ENCODE measurements around the gene PLCB3.
A peak's percentile ranks its signal among the peaks of the same experiment; 100 is the strongest.

PLCB3 gene

DNA sequence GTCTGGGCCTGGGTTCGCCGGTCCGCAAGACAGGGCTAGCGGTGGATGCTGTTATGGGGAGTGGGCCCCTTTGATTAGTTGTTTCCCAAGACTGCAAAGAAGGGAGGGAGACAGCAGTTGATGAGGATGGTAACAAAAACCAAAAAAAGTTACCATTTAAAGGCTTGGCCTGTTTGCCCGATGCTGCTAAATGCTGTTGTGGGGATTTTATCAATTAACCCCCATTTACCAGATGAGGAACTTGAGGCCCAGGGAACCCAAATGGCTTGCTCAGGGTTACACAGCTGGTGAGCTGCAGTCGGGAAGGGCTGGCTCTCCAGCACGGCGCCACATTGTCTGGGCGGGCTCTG lies 28.7 kb upstream of the PLCB3 start:
- no peak for DNase-seq (ENCODE audit: low read depth)

DNA sequence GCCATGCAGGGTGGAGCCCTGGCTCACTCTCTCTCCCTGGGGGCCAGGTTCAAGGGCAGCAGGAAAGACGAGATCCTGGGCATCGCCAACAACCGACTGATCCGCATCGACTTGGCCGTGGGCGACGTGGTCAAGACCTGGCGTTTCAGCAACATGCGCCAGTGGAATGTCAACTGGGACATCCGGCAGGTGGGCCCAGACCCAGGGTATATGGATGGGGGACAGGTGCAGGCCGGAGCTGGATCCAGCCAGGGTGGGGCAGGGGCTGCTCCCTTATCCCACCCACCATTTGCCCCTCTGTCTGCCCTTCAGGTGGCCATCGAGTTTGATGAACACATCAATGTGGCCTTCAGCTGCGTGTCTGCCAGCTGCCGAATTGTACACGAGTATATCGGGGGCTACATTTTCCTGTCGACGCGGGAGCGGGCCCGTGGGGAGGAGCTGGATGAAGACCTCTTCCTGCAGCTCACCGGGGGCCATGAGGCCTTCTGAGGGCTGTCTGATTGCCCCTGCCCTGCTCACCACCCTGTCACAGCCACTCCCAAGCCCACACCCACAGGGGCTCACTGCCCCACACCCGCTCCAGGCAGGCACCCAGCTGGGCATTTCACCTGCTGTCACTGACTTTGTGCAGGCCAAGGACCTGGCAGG lies 28.2 kb upstream of the PLCB3 start:
- DNase-seq (ENCODE audit: low read depth) = no peak

DNA sequence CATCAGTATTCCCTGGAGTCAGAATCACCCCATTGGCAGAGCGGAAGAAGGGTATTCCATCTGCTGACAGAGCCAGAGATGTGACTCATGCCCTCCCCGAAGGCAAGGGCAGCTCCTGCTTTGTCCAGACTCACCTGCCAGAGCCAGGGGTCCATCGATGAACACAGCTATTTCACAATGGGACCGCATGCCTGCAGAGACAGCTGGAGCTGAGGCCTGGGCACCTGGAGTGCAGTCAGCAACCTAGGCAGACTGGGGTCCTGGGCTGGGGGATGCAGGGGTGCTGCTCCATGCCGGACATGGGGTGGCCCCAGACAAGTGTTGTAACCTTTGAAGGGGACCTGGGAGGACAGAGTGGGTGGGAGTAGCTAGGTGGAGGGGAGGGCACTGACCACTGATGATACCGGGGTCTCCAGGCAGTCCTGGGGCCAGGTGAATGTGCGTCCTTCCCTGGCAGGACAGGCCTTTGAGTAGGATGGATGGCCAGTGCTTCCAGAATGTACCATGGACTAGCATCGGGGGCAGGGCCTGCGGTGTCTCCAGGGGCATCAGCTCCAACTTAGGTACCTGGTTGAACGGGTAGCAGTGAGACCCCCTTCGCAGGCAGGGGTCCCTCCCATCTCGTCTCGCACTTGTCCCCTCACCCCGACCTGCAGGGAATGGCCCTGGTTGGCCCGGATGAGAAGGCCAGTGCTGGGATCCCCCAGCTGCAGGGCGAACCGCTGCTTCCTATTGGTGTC lies 27.0 kb upstream of the PLCB3 start:
- no peak for DNase-seq (ENCODE audit: low read depth)

DNA sequence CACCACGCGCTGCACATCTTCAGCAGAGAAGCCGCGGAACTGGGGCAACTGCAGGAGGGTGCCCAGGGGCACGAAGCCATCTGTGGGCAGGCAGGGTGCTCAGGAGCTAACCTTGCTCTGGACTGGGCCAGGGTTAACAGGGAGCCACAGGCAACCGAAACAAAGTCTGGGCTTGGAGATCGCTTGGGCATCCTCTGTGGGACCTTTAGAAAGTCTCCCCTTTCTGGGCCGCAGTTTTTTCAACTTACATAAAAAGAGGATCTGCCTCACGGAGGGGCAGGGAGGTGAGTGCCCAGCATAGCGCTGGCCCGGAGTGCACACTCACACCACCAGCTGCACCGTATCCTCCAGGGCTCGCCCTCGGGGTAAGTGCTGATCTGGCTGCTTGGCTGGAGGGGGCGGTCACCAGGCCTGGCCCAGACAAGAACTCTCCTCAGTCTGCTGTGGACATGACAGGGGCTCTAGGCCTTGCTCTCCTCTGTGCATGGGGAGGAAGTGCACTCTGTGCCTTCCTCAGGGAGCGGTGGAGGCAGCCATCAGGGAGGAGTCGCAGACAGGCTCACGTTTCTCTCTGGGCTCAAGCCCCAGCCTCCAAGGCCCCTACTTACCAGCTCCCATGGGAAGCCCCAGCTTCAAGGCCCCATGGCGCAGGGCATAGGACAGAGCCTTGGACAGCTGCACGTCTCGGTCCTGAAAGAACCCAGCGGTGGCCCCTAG lies 26.3 kb upstream of the PLCB3 start:
- no peak for DNase-seq (ENCODE audit: low read depth)

DNA sequence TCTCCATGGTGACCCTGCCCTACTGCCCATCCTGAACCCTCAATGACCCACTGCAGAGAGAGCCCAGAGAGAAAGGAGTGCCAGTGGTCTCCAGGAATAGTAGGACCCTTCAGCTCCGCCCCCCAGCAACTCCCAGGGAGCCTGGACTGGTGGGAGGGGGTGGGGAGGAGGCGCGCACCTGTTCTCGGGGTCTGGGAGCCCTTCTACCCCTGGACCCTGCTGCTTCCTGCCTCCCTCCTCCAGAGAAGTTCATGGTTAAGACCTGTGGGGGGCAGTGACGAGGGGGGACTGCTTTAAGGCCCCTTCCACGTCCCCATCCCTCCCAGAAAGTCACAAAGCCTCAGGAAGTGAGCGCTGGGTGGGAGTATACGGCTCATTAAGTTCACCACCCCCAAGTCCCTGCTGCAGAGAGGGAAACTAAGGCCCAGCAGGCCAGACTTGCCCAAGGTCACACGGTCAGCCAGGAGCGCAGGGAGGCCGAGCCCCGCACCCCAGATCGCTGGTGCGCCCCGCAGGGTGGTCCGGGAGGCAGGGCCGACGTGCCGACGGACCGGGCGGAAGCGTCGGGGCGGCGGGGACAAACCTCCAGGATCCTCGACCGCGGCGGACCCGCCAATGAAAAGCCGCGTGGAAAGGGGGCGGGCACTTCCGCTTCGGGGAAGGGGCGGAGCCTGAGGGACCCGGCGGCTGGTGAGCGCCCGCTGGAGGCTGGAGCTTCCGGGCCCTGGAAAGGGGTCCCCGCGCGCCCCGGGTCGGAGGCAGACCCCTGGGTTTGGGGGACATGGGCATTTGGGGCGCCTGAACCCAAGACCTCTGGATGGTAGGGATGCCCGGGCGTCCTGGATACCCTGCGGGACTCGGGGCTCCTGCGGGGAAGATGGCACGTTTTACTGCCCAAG lies 25.5 kb upstream of the PLCB3 start, which contains the start of the genes NUDT22 and TRPT1:
NUDT22 (plus strand) TSS at position 667 of the 899 bp plus-strand sequence. CDS start 379 bp downstream, outside the sequence.
TRPT1 (minus strand) TSS at position 579 of the 899 bp plus-strand sequence; CDS start at position 253, 326 bp downstream.
- DNase-seq (ENCODE audit: low read depth) = peak; percentile 85

DNA sequence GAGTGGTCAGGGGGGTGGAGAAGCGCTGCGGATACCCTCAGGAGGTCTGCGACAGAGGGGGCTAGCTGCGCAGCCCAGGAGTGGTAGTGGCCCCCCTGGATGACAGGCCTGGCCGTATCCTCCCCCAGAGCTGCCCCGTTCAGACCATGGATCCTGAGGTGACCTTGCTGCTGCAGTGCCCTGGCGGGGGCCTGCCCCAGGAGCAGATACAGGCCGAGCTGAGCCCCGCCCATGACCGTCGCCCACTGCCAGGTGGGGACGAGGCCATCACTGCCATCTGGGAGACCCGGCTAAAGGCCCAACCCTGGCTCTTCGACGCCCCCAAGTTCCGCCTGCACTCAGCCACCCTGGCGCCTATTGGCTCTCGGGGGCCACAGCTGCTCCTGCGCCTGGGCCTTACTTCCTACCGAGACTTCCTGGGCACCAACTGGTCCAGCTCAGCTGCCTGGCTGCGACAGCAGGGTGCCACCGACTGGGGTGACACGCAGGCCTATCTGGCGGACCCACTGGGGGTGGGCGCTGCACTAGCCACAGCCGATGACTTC lies 24.8 kb upstream of the PLCB3 start:
- DNase-seq (ENCODE audit: low read depth) = no peak

DNA sequence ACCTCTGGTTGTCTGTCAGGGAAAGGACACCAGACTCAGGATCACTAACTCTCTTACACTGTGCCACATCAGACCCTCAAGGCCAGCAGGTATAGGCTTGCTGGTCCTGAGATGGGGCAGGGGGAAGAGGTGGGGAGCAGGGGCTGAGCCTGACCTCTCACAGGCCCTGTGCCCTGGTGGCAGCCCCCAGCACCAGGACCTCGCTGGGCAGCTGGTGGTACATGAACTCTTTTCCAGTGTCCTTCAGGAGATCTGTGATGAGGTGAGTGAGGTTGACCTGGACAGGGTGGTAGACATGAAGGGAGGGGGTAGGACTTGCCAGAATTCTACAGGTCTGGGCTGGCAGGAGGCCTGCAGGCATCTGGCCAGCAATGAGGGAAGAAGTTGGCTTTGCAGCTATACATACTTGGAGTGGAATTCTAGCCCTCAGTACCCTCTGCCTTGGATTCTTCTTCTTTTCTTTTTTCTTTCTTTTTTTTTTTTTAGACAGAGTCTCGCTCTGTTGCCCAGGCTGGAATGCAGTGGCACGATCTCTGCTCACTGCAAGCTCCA lies 23.8 kb upstream of the PLCB3 start:
- no peak for DNase-seq (ENCODE audit: low read depth)

DNA sequence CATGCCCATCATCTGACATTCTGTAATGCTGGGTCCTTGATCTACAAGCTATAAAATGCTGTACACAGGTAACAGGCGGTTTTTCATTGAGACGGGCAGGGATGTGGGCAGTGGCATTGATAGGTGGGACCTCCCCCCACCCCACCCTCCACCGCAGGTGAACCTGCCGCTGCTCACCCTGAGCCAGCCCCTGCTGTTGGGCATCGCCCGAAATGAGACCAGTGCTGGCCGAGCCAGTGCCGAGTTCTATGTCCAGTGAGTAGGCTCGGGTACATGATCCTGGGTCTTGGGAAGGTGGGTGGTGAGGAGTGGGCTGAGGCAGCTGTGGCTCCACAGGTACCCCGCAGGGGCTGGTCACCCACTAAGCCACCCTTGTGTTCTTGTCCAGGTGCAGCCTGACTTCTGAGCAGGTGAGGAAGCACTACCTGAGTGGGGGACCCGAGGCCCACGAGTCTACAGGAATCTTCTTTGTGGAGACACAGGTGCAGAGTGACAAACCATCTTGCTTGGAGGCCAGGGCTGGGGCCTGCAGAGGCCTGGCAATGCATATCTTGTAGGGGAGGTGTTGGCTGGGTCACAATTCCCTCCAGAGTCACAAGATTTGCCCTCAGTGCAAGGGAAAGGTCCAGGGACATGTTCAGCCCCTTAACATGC lies 22.1 kb upstream of the PLCB3 start:
- no peak for DNase-seq (ENCODE audit: low read depth)

DNA sequence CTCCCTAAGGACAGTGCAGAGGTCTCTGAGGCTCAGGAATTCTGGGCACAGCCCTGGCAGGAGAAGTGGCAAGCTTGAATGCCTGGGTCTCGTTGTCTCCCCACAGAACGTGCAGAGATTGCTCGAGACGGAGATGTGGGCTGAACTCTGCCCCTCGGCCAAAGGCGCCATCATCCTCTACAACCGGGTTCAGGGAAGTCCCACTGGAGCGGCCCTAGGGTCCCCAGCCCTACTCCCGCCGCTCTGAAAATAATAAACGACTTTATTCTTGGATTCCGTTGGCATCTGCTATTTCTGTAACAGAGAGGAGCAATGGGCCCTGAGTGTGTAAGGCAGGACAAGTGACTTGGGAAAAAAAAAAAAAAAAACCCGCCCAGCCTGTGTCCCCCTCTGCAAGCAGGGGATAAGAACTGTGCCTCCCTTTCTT lies 21.6 kb upstream of the PLCB3 start:
- no peak for DNase-seq (ENCODE audit: low read depth)

DNA sequence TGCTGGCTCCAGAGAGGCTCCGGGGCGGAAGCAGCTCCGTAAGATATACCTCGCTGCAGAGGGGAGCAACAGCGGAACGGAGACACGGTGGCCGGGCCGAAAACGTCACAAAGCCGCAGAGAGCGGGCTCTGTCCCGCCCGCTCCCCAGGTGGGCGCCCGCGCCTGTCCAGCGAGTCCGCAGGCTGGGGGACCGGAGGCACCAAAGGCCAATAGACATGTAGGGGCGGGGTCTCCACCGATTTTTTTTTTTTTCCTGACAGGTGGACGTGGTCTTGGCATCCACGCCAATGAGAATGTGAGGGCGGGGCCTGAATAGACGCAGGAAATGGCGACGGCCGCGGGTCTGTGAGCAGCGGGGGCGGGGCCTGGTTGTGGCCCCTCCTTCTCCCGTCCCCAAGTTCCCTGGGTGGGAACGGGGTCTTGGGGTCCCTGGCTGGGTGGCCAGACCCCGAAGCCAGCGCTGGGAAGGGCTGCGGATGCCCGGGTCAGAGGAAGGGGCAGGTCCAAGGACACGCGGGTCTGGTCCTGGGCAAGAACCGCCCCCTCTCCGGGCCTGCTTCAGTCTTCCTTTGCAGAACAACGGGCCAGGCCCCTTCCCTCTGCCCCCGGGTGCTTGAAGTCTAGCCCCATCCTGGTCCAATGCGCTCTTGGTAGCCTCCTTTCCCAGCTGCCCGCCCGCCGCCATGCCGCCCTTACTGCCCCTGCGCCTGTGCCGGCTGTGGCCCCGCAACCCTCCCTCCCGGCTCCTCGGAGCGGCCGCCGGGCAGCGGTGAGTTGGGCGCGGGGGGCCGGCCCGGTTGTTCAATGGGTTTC lies 21.0 kb upstream of the PLCB3 start, which contains the start of gene DNAJC4:
DNAJC4 (plus strand) TSS at position 378 of the 814 bp plus-strand sequence; CDS start at position 685, 307 bp downstream.
- peak; percentile 77 for DNase-seq (ENCODE audit: low read depth)

DNA sequence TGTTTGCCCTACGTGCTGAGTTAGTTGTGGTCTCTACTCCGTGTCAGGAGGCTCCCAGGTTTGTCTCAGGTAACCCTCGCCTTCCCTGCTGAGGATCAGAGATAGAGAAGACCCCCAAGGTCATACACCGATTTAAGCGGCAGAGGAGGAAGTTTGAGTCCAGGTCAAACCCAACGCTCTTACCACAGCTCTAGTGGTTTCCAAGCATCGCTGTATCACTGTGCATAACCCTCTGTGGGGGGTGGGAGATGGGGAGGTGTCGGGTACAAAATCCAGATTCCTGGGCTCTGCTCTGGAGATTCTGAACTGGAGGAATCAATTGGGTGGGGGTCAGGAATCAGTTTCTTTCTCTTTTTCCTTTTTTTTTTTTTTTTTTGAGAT lies 20.4 kb upstream of the PLCB3 start:
- DNase-seq (ENCODE audit: low read depth) = no peak

DNA sequence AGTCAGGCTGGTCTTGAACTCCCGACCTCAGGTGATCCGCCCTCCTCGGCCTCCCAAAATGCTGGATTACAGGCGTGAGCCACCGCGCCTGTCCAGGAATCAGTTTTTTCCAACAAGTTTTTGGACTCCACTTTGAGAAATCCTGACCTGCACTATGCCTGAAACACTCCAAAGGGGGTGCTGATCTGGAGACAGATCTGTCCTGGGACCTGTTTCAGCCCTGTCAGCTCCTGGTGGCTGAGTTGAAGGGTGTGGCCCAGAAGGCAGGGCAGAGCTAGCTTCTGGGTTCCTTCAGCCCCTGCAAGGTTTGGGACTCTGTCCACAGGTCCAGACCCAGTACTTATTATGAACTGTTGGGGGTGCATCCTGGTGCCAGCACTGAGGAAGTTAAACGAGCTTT lies 19.8 kb upstream of the PLCB3 start:
- no peak for DNase-seq (ENCODE audit: low read depth)

DNA sequence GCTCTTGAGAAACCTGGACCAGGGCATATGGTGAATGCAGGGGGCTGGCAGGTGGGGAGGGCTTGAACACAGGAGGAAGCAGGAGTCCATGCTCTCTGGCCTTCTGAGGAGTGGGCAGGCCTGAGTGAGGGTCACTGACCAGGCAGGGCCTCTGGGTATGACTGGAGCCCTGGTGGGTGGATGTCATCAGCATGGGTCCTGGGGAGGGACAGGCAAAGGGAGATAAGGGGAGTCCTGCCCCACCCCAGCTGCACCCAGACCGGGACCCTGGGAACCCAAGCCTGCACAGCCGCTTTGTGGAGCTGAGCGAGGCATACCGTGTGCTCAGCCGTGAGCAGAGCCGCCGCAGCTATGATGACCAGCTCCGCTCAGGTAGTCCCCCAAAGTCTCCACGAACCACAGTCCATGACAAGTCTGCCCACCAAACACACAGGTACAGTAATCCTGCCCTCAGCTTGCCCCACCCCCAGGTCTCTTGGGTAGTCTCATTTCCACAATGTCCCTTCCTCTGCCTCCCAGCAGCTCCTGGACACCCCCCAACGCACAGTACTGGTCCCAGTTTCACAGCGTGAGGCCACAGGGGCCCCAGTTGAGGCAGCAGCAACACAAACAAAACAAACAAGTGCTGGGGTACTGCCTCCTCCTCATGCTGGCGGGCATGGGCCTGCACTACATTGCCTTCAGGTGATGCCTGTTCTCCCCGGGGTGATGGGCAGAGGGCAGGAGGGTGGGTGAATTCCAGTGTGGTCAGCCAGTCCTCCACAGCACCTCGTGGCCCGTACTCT lies 19.0 kb upstream of the PLCB3 start:
- DNase-seq (ENCODE audit: low read depth) = no peak

DNA sequence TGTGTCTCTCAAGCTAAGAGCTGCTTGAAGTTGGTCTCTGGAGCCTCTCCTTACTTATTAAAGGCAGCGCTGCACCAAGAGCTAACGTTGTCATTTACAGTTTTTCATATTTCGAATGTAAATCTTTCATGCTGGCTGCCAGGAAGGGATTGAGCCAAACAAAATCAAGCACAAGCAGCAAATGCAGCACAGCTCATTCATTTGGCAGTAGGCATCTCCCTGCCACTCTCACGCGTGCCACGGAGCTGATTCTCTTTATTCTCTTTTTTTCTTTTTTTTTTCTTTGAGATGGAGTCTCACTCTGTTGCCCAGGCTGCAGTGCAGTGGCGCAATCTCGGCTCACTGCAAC lies 18.4 kb upstream of the PLCB3 start:
- no peak for DNase-seq (ENCODE audit: low read depth)

DNA sequence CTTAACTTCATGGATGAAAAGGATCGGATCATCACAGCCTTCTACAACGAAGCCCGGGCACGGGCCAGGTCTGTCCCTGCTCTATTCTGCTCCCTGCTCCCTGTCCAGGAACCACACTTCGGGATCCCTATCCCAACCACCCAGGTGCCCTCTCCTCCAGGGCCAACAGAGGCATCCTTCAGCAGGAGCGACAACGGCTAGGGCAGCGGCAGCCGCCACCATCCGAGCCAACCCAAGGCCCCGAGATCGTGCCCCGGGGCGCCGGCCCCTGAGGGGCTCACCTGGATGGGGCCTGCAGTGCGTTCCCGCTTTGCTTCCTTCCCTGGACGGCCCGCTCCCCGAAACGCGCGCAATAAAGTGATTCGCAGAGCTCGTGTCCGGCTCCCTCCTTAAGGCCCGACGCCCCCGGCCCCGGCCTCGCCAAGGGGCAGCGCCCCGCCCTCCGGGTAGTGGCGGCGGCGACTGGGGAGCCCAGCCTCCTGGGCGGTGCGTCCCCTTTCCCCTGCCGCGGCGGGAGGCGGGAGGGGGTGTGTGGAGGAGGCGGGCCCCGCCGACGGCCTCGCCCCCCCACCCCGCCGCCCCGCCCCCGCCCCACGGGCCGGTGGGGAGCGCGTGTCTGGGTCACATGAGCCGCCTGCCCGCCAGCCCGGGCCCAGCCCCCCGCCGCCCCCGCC lies 17.3 kb upstream of the PLCB3 start, which contains the start of gene VEGFB:
VEGFB (plus strand) TSS at position 672 of the 674 bp plus-strand sequence. CDS start 250 bp downstream, outside the sequence.
- DNase-seq (ENCODE audit: low read depth) = peak; percentile 69

DNA sequence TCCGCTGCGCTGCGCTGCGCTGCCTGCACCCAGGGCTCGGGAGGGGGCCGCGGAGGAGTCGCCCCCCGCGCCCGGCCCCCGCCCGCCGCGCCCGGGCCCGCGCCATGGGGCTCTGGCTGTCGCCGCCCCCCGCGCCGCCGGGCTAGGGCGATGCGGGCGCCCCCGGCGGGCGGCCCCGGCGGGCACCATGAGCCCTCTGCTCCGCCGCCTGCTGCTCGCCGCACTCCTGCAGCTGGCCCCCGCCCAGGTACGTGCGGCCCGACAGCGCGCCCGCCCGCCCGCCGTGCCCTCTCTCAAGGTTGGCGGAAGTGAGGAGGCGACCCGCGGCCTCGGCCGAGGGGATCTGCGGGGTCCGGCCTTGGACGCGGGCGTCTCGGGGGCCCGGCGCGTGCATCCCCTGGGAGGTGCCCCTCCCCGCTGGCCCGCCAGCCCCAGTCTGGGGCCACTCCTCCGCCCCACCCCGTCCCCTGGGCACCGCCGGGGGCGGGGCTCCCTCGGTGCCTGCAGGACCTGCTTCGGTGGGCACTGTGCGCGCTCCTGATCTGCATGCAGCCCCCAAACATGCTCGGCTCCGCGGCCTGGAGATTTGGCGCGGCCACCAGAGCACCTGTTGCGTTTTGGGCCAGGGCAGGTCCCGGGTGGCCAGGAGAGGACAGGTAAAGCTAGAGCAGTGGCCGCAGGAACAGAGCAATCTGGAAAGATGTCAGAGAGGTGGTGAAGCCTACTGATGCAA lies 16.5 kb upstream of the PLCB3 start:
- DNase-seq (ENCODE audit: low read depth) = no peak

DNA sequence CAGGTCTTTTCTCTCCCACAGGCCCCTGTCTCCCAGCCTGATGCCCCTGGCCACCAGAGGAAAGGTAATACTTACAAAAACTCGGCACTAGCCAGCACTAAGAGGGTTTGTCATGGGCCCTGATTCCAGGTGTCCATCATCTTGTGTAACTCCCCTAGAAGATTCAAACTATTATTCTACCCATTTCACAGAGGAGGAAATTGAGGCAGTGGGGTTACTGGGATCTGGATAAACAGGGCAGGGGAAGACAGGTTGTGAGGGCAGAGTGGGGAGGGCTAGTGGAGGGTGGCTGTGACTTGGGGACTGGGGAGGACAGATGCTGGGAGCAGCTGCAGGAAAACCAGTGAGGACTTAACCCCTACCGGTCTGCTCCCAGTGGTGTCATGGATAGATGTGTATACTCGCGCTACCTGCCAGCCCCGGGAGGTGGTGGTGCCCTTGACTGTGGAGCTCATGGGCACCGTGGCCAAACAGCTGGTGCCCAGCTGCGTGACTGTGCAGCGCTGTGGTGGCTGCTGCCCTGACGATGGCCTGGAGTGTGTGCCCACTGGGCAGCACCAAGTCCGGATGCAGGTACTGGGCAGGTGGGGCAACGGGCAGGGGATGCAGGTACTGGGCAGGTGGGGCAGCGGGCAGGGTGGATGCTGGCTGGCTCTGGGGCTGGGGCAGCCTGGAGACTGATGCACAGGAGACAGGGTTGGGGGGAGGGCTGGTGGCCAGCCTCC lies 15.7 kb upstream of the PLCB3 start:
- DNase-seq (ENCODE audit: low read depth) = no peak
